K562 (cell line): Measurements from ENCODE around the gene ATXN3. TPM values are rescaled to one million over a fixed set of nuclear protein-coding genes. Genes with fewer than 3 reads are reported as not detected.

Source experiments
- ARID2 ChIP-seq: fragments of 450-650 bp; IDR thresholded peaks from 2 replicates; pipeline ENCODE4 v1.6.1; 2017; ENCODE audit warnings: antibody characterized with exemption, mild to moderate bottlenecking
- CCNT2 ChIP-seq: IDR thresholded peaks from 2 replicates; pipeline ENCODE4 v1.6.1; 2011; ENCODE audit warnings: borderline replicate concordance, low read depth, mild to moderate bottlenecking, moderate library complexity, mixed read lengths, low read length; ENCODE audit not compliant: insufficient read length; ENCODE audit errors: extremely low read depth
- E2F3 ChIP-seq: fragments of 250-450 bp; sonication (Bioruptor Pico); IDR thresholded peaks from 2 replicates; pipeline ENCODE4 v1.4.0; 2020; ENCODE audit warnings: mild to moderate bottlenecking
- ELF4 ChIP-seq: fragments of 450-650 bp; formaldehyde crosslinking; IDR thresholded peaks from 2 replicates; pipeline ENCODE4 v1.4.0; 2022; ENCODE audit warnings: missing genetic modification characterization
- ETV6 ChIP-seq, 3 experiments: fragments of 150-350 bp in 1 of 3; sonication (generic) in 1 of 3; formaldehyde crosslinking in 1 of 3; IDR thresholded peaks; 2 replicates each; pipeline versions ENCODE4 v1.6.1 to v1.8.0; 2014 to 2022; ENCODE audit warnings: borderline replicate concordance in 2 of 3, low read depth in 2 of 3, antibody characterized with exemption in 1 of 3, low read length in 1 of 3, mild to moderate bottlenecking in 1 of 3, missing genetic modification reagents in 1 of 3
- GATA2 ChIP-seq: sonication (generic); formaldehyde crosslinking; IDR thresholded peaks from 2 replicates; pipeline ENCODE4 v1.4.0; 2020; ENCODE audit warnings: mild to moderate bottlenecking, missing genetic modification reagents
- GATAD2A ChIP-seq: fragments of 450-650 bp; IDR thresholded peaks from 2 replicates; pipeline ENCODE4 v1.6.1; 2017
- JUNB ChIP-seq: fragments of 450-650 bp; formaldehyde crosslinking; conservative IDR thresholded peaks from 2 replicates; pipeline ENCODE4 v1.4.0; 2020; ENCODE audit warnings: mild to moderate bottlenecking
- MBD1 ChIP-seq: fragments of 250-450 bp; sonication (Bioruptor Pico); IDR thresholded peaks from 2 replicates; pipeline ENCODE4 v1.8.0; 2022; ENCODE audit warnings: inconsistent platforms
- NCOR1 ChIP-seq: fragments of 450-650 bp; IDR thresholded peaks from 2 replicates; pipeline ENCODE4 v1.6.1; 2016; ENCODE audit warnings: mild to moderate bottlenecking, moderate library complexity
- PYGO2 ChIP-seq: fragments of 450-650 bp; IDR thresholded peaks from 2 replicates; pipeline ENCODE4 v1.6.1; 2016; ENCODE audit warnings: mild to moderate bottlenecking, missing genetic modification characterization, moderate library complexity, missing compliant biosample characterization
- ZFX ChIP-seq: sonication (generic); formaldehyde crosslinking; IDR thresholded peaks from 2 replicates; pipeline ENCODE4 v1.8.0; 2022; ENCODE audit warnings: mild to moderate bottlenecking, missing genetic modification reagents, moderate library complexity
- ZNF224 ChIP-seq: sonication (generic); formaldehyde crosslinking; IDR thresholded peaks from 2 replicates; pipeline ENCODE4 v1.8.0; 2022; ENCODE audit warnings: mild to moderate bottlenecking, missing genetic modification reagents
- ZNF668 ChIP-seq: fragments of 250-450 bp; sonication (Bioruptor Pico); IDR thresholded peaks from 2 replicates; pipeline ENCODE4 v1.8.0; 2022; ENCODE audit warnings: mild to moderate bottlenecking, inconsistent platforms
- ZNF764 ChIP-seq: fragments of 250-450 bp; sonication (Bioruptor Pico); IDR thresholded peaks from 2 replicates; pipeline ENCODE4 v1.4.0; 2020; ENCODE audit warnings: low read depth, mild to moderate bottlenecking, moderate library complexity
- polyA plus RNA-seq, 8 experiments: library from polyadenylated mRNA; depleted of rRNA in 4 of 8; stranded (reverse) in 5 of 8; unstranded in 3 of 8; fragments of >200 nt; fragmentation: Nextera tagmentation in 2 of 8; fragmentation: Illumina TruSeq in 1 of 8; extraction: Ambion mirVana in 2 of 8; extraction: Trizol in 1 of 8; gene quantifications; 2 replicates each; pipeline versions ENCODE4 v1.2.1 to v1.2.3, GENCODE V29; 2011 to 2014; ENCODE audit warnings: inconsistent platforms in 1 of 8, missing spikeins in 1 of 8
- total RNA-seq, 7 experiments: library from RNA; depleted of rRNA in 6 of 7; stranded (reverse); fragments of >200 nt in 6 of 7; fragmentation: Illumina TruSeq in 2 of 7; extraction: Trizol in 2 of 7; gene quantifications; 2 replicates each; pipeline versions ENCODE4 v1.2.1 to v1.2.3, GENCODE V29; 2011 to 2021; ENCODE audit warnings: low replicate concordance in 1 of 7
- TF ChIP-seq, protein P1 (sequence below), 2 experiments: fragments of 450-650 bp; IDR thresholded peaks; 2 replicates each; pipeline ENCODE4 v1.6.1; 2016; ENCODE audit warnings: mild to moderate bottlenecking in 2 of 2, borderline replicate concordance in 1 of 2, low read depth in 1 of 2, moderate library complexity in 1 of 2
- TF ChIP-seq, protein P2 (sequence below): fragments of 450-650 bp; formaldehyde crosslinking; IDR thresholded peaks from 2 replicates; pipeline ENCODE4 v1.4.0; 2022; ENCODE audit warnings: missing genetic modification characterization

ATXN3 gene
- total and polyA plus RNA-seq, 9 of the 15 experiments (the other 6 are each of a cell fraction or from before 2014, with no cell fraction given), result 11.3 to 25.0 (median 14.6) TPM

GRCh38 chr14:92121670-92122350, 15.4 kb upstream of the ATXN3 start, which contains the start of the genes CPSF2 and NDUFB1 (continued):
- TF ChIP-seq, protein P1, sequence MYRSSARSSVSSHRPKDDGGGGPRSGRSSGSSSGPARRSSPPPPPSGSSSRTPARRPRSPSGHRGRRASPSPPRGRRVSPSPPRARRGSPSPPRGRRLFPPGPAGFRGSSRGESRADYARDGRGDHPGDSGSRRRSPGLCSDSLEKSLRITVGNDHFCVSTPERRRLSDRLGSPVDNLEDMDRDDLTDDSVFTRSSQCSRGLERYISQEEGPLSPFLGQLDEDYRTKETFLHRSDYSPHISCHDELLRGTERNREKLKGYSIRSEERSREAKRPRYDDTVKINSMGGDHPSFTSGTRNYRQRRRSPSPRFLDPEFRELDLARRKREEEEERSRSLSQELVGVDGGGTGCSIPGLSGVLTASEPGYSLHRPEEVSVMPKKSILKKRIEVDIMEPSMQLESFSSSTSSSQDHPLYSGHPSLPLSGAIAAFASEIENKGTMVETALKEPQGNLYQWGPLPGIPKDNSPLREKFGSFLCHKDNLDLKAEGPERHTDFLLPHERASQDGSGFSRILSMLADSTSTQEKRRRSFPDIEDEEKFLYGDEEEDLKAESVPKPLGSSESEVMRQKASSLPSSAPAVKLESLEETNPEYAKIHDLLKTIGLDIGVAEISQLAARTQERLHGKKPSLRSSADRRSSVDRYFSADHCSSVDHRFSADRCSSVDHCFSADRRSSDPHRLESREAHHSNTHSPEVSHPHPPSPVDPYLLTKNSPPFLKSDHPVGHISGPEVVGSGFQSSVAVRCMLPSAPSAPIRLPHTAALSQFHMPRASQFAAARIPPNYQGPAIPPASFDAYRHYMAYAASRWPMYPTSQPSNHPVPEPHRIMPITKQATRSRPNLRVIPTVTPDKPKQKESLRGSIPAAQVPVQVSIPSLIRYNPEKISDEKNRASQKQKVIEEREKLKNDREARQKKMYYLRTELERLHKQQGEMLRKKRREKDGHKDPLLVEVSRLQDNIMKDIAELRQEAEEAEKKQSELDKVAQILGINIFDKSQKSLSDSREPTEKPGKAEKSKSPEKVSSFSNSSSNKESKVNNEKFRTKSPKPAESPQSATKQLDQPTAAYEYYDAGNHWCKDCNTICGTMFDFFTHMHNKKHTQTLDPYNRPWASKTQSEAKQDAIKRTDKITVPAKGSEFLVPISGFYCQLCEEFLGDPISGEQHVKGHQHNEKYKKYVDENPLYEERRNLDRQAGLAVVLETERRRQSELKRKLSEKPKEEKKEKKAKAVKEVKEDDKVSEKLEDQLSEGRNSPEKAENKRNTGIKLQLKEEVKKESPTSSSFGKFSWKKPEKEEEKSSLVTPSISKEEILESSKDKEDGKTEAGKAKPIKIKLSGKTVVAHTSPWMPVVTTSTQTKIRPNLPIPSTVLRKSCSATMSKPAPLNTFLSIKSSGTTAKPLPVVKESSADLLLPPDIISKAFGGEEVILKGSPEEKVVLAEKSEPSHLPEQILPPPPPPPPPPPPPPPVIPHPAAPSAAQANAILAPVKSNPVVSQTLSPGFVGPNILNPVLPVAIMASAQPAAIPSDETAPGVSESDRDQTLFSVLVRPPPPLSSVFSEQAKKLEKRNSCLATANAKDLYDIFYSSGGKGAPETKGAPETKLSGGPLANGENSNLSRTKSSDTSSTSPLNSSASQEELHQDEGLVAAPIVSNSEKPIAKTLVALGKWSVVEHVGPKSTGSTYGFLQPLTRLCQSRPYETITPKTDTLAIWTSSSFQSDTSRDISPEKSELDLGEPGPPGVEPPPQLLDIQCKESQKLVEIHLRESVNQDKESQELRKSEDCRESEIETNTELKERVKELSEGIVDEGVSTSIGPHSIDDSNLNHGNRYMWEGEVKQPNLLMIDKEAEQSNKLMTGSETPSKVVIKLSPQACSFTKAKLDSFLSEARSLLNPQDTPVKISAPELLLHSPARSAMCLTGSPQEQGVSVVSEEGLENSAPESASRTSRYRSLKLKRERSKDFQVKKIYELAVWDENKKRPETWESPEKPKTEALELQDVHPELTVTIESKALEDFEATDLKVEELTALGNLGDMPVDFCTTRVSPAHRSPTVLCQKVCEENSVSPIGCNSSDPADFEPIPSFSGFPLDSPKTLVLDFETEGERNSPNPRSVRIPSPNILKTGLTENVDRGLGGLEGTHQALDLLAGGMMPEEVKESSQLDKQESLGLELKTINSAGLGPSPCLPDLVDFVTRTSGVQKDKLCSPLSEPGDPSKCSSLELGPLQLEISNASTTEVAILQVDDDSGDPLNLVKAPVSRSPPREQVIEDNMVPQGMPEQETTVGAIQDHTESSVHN (IDR thresholded peaks at IDR 0.05; ENCODE audit: borderline replicate concordance in 1 of 2, low read depth in 1 of 2), result no peak
- TF ChIP-seq NCOR1, result 0 out of 2 replicates have a peak, but pooled peaks have one; percentile 31
- TF ChIP-seq ZFX (CRISPR knock-in tag), result peak; percentile 80
- no peak for TF ChIP-seq CCNT2
- no peak for TF ChIP-seq ZNF224 (CRISPR knock-in tag)
- TF ChIP-seq GATAD2A, result no peak
- TF ChIP-seq ZNF764 (CRISPR knock-in tag), result no peak
- TF ChIP-seq JUNB (CRISPR knock-in tag), result no peak
- no peak for TF ChIP-seq ZNF668 (CRISPR knock-in tag)
- TF ChIP-seq, protein P2, sequence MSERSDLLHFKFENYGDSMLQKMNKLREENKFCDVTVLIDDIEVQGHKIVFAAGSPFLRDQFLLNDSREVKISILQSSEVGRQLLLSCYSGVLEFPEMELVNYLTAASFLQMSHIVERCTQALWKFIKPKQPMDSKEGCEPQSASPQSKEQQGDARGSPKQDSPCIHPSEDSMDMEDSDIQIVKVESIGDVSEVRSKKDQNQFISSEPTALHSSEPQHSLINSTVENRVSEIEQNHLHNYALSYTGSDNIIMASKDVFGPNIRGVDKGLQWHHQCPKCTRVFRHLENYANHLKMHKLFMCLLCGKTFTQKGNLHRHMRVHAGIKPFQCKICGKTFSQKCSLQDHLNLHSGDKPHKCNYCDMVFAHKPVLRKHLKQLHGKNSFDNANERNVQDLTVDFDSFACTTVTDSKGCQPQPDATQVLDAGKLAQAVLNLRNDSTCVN (CRISPR knock-in tag), result no peak
- TF ChIP-seq ETV6 (IDR thresholded peaks at IDR 0.05; ENCODE audit: borderline replicate concordance in 1 of 2, low read depth in 2 of 2, low read length in 1 of 2), result no peak
- TF ChIP-seq ETV6 (CRISPR knock-in tag; IDR thresholded peaks at IDR 0.05; ENCODE audit: borderline replicate concordance), result no peak
- TF ChIP-seq ELF4, result no peak
- TF ChIP-seq E2F3 (CRISPR knock-in tag), result no peak
- TF ChIP-seq GATA2 (CRISPR knock-in tag), result no peak
- TF ChIP-seq PYGO2 (tag), result no peak
- no peak for TF ChIP-seq MBD1 (CRISPR knock-in tag)
- TF ChIP-seq ARID2, result no peak
